ENCODE data around the gene MARS2.
"Not testable (repeated sequence)": the region's sequence is repeated elsewhere in the genome, so short reads cannot be mapped to it uniquely, and the experiment has no call there.

The MARS2 gene

GRCh38 chr2:197705912-197706838, 1.0 kb downstream of the MARS2 start:
- in situ Hi-C loops (cut with MboI; ENCODE audit: low sequenced_read_pairs): no loop called here

DNA sequence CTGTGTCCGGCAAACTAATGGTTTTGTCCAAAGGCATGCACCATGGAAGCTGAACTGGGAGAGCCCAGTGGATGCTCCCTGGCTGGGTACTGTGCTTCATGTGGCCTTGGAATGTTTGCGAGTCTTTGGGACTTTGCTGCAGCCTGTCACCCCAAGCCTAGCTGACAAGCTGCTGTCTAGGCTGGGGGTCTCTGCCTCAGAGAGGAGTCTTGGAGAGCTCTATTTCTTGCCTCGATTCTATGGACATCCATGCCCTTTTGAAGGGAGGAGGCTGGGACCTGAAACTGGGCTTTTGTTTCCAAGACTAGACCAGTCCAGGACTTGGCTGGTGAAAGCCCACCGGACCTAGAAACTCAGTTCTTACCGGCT, 1.7 kb downstream of the MARS2 start:
- in situ Hi-C loops (cut with MboI; ENCODE audit: low sequenced_read_pairs): no loop called here

DNA sequence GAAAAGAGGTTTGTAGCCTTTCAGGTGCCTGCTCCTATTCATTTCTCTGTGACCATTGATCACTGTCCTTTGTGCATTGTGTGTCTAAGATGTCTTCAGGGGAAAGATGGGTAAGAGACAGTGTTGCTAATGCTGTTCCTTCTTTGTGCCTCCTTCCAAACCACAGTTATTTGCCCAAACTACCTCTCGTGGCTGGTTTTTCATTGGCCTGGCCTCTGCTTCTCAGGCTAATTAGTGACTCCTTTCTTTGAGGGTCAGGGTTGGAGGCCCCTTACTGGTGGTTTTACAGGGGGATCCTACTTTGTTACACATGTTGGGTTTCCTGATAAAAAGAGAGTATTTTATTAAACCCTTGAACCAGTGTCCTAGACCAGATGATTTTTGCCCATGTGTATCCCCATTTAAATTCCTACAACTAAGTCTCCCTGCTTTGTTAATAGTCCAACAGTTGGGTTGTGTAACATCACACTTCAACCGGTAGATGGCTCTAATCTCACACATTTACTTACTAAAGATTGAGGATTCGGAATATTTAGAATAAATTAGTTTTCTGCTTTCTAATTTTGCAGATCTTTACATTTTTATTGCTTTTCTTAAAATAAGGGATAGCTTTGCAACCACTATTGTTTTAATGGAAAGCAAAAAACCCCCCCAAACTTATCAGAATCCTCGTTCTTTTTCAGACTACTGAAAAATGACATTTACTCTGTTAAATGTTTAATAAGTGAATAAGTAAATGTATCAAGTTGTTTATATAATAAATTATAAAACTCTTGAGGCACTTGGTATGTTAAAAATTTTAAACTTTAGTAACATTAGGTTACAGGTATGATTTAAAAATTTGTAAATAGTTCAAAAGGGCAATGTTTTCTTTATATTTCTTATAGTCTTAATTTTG, 2.4 kb downstream of the MARS2 start:
- in situ Hi-C loops (cut with MboI; ENCODE audit: low sequenced_read_pairs): no loop called here

DNA sequence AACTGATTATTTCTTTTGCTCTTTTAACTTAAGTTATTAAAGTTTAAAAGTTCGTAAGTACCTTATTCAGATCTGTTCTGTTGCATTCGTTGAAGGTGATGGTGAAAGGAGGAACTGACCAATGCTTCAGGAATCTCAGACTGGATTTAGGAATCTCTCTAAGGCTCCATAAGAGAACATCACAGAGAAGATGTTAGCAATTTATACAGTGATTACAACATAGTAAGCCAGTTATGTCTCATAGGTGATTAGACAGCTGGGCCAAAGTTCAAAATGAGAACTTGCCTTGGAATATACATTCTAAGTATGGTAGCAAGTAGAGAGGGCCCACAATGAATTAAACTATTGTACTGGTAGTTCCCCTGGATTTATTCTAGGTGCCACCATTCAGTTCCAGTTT, 3.2 kb downstream of the MARS2 start:
- in situ Hi-C loops (cut with MboI; ENCODE audit: low sequenced_read_pairs): no loop called here

DNA sequence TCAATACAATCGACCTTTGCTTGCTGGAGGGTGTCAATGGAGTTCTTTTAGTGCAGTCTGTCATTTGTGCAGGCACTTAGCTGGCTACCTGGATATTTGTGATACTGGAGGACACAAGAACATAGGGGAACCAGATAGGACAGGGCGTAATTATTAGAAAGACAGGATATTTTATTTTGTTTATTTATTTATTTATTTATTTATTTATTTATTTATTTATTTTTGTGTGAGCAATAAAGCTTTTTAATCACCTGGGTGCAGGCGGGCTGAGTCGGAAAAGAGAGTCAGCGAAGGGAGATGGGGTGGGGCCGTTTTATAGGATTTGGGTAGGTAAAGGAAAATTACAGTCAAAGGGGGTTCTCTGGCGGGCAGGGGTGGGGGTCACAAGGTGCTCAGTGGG, 4.0 kb downstream of the MARS2 start:
- in situ Hi-C loops (cut with MboI; ENCODE audit: low sequenced_read_pairs): not testable (repeated sequence)

DNA sequence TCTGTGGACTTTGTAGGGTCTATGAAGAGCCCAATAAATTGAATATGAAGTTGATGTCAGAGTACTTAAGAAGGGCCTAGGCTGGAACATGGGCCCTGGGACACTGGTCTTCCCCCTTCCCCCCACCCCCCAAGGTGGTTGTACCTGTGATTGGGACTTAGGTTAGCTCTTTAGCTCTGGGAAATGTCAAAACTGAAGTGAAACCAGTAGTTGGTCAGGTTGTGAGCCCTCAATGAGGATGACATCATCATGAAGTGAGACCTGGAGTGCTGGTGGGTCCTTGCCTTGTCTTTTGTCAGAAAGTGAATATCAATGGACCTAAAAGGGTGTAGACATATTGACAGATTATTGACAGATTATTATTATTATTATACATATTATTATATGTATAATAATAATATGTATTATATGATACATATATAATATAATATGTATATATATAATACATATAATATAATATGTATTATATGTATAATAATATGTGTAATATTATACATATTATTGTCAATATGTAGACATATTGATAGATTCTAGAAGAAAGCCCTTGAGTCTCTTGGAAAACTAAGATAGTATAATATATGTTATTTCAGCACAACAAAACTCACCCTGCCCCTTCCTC, 5.4 kb downstream of the MARS2 start:
- in situ Hi-C loops (cut with MboI; ENCODE audit: low sequenced_read_pairs): no loop called here

DNA sequence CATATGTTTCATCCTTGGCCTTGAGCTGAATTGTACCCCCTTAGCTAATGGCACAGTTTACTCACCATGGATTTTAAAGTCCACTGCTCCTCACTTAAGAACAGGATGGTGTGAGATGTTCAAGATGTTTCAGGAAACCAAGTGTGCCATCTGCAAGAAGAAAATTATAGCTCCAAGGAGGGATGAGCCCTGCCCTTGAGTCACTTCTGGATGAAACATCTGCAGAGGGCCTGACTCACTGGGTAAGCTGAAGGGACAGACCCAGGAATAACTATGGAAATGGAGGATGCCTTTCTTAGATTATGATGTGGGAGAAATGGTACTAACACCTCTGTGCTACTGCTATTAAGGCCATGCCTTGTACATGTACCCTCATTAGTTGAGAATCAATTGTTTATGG, 6.4 kb downstream of the MARS2 start:
- in situ Hi-C loops (cut with MboI; ENCODE audit: low sequenced_read_pairs): no loop called here

- in situ Hi-C loops (cut with MboI; ENCODE audit: low sequenced_read_pairs): no loop called here
Measured at GRCh38 chr2:197713271-197713670, 8.1 kb downstream of the MARS2 start.

GRCh38 chr2:197717863-197718262, 12.7 kb downstream of the MARS2 start:
- in situ Hi-C loops (cut with MboI; ENCODE audit: low sequenced_read_pairs): no loop called here

- in situ Hi-C loops (cut with MboI; ENCODE audit: low sequenced_read_pairs): no loop called here
Measured at GRCh38 chr2:197727011-197727410, 21.8 kb downstream of the MARS2 start.

- in situ Hi-C loops (cut with MboI; ENCODE audit: low sequenced_read_pairs): not testable (repeated sequence)
Measured at GRCh38 chr2:197728555-197729544, 23.7 kb downstream of the MARS2 start.

GRCh38 chr2:197740200-197740599, 35.0 kb downstream of the MARS2 start:
- in situ Hi-C loops (cut with MboI; ENCODE audit: low sequenced_read_pairs): no loop called here

Data from hTERT RPE-1 (cell line).